ENCODE measurements around the gene MAP4K2.

MAP4K2 gene

DNA sequence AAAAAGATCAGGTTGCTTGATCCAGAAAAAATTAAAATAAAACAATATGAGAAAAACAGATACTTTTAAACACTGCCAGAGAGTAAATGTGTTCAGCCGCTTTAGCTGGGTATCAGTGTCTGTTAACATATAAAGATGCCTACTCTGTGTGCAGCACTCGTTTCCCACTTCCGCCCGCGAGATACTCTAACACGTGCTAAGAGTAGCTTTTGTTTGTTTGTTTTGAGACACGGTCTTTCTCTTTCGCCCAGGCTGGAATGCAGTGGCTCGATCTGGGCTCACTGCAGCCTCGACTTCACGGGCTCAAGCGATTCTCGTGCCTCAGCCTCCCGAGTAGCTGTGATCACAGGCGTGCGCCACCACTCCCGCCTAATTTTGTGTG lies 7.9 kb upstream of the MAP4K2 start:
- FAIRE-seq: no peak

DNA sequence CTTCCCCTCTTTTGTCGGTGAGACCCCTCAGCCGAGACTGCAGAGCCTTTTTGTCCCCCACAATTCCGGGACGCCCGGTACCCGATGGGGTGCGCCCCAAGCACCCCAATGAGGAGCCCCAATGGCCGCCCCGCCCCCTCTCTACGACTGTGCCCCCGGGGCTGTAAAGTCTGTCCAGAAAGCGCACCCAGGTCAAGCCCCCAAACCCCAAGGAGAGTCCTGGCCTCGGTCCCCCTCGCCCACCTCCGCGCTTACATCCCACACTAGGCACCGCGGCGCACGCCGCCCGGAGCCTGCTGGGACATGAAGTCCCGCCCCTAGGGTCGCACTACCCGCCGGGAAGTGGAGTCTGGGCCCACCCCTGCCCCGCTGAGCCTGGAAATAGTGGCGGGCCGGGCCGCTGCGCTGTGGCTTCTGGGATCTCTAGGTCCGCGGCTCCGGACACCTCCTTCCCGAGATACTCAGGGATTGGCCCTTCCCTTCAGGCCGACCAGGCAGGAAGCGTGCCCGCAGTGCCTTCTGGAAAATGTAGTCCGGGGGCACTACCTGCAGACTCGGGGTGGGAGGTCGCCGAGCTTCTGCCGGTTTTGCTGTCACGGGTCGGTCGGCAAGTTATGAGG lies 7.4 kb upstream of the MAP4K2 start, which contains the start of gene MEN1:
Gene MEN1, minus strand, starts transcription at position 281 of the 620 bp plus-strand sequence. CDS start 442 bp downstream, outside the sequence.
- FAIRE-seq: no peak

GRCh38 chr11:64809781-64810241 lies 6.8 kb upstream of the MAP4K2 start:
- FAIRE-seq: no peak

- no peak for FAIRE-seq
Observed at GRCh38 chr11:64805481-64805880, 2.5 kb upstream of the MAP4K2 start.

DNA sequence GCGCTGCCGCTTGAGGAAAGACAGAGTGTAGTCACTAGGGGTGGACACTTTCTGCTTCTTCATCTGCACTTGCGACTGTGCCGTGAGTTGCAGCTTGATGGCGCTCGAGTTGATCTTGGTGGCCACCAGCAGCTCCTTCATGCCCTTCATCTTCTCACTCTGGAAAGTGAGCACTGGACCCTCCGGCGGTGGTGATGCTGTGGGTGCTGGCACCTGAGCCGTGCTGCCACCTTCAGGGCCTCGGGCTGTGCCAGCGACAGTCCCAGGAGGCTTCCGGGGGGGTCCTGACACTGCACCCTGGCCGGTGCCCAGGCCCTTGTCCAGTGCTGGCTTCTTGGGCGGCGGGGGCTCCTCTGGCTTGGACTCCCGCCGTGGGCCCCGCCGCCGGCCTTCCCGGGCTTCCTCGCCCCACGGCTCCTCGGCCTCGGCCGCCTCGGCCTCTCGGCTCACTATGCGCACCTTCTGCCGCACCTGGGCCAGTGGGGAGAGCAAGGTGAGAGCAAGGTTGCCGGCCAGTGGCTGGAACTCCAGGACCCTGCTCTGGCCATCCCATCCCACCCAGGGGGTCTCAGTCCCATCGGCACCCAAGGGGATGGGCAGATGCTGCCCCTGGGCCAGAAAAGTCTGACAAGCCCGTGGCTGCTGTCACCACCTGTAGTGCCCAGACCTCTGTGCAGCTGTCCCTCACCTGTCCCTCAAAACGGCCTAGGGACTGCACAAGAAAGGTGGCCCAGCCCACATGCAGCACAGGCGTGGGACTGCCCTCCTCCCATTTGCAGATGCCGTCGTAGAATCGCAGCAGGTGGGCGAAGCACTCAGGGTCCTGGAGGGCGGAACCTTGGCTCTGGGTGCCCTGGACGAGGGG lies 1.6 kb upstream of the MAP4K2 start:
- no peak for FAIRE-seq

DNA sequence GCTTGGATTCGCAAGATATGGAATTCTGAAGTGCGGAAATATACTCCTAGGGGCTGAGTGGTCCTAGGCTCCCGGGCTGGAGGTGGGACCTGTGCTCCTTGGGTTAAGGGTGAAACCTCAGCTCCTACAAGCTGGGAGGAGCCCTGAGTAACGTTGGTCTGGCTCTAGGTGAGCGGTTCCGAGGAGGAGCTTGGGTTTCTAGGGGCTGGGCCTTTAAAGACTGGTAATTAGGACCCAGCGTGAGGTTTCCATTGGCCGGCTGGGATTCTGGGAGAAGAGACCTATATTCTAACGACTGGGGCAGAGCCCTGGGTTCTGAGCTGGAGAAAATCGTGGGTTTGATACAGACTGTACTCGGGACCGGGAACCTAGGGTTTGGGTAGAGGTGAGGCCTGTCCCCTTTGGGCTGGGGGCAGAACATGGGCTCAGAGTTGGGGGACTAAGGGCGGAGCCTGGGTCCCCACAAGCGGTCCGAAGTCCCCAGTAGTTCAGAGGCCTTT lies 882 bp upstream of the MAP4K2 start:
- FAIRE-seq: no peak

GRCh38 chr11:64802370-64803157 lies 450 bp downstream of the MAP4K2 start:
- no peak for FAIRE-seq

- FAIRE-seq: no peak
Observed at GRCh38 chr11:64801561-64802369, 1.2 kb downstream of the MAP4K2 start.

DNA sequence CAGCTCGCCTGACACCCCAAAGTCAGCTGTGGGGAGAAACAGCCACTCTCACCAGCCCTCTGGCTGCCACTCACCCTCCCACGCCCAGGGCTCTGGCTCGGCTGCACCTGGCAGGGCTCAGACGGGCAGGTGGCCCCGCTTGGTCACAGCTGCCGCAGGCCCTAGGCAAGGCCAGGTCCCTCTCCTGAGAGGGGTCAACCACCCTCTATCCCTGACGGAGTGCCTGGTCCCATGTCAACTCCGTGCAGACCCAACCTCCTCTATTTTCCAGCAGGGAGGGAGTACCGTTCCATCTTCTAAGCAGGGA lies 1.9 kb downstream of the MAP4K2 start:
- FAIRE-seq: no peak

DNA sequence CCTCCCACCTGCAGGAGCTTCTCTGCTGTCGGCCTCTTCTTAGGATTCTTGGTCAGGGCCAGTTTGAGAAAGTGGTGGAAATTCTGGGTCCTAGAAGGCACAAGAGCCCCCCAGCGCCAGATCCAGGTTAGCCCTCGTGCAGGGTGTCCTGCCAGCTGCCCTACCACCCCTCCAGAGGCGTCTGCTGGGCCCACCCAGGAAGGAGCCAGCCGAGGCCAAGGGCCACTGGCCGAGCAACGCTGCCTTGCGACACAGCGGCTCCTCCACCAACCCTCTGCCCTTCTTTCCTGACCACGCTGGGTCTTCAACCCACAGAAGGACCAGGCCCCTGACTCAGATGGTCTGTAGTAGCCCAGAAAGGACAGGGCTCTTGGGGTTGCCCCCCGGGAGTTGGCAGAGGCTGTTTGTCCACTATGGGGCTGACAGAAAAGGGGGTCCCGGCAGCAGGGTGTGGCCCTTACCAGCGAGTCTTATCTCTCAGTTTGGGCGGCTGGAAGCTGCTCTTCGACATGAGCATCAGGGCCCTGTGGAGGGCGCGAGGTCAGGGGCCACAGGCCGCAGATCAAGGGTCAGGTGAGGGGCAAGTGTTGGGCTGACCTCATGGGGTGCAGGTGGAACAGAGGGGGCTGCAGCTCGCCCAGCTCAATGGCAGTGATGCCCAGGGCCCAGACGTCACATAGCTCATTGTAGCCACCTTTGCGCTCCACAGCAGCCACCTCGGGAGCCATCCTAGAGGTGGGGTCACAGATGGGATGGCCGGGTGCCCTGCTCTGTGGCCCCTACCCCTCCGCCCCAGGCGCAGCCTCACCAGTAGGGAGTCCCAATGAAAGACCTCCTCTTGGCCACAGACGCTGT lies 2.5 kb downstream of the MAP4K2 start:
- FAIRE-seq: no peak

- no peak for FAIRE-seq
Observed at GRCh38 chr11:64799623-64800302, 3.3 kb downstream of the MAP4K2 start.

GRCh38 chr11:64799256-64799622 lies 3.8 kb downstream of the MAP4K2 start:
- no peak for FAIRE-seq

DNA sequence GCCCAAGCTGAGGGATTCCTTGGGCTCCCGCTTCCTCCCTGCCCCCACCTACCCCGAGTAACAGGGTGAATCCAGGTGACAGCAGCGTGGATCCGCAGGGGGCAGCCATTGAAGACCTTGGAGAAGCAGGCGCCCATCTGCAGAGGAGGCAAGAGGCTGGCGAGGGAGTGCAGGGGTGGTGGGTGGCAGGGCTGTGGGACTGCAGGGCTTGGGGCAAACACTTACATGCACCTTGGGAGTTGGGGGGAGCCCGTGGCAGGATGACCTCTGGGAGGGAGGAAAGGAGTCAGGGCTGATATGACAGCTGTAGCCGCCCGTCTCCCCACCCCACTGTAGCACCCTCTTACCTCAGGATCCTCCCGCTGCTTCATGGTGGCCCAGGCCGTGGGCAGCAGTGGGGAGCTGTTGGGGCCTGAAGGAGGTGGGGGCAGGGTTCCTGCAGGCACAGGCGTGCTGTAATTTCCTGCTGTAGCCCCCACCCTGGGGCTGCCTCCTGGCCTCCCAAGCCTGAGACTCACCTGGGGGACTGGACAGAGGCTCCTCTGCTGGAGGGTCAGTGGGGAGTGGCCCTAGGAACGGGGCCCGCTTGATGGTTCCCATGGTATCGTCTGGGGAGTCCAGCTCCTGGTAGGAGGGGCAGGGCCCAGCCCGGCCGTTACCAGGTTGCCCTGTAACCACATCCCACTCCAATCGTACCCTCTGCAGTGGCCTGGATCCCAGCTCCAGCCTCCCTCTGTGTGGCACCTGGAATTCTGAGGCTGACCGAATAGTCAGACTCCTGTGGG lies 6.1 kb downstream of the MAP4K2 start:
- FAIRE-seq: no peak

DNA sequence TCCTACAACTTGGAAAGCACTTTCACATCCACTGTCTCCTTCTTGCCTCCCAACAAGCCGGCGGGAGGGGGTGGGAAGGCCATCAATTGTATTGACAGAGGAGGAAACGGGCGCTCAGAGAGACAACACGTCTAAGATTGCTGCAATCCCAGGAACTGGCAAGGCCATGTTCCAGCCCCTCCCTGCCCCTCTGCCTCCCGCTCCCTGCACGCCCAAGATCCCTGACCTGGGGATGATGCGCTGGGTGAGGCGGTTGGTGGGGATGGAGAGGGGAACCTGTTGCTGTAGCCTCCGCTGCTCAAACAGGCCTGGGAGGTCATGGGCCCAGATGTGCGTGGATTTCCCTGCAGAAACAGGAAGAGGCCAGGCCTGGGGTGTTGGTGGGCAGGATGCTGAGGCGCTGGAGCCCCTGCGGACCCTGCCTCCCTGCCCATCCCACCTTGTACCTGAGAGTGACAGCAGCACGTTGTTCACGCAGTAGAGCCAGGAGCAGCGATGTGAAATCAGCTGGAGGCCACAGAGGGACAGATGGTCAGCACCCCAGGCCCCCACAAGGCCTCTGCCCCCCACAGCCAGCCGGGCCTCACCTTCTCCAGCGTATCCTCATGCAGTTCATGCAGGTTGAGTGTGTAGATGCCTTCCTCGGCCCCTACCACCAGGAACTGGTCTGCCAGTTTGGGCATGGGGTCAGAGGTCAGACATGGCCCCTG lies 6.8 kb downstream of the MAP4K2 start:
- FAIRE-seq: no peak

DNA sequence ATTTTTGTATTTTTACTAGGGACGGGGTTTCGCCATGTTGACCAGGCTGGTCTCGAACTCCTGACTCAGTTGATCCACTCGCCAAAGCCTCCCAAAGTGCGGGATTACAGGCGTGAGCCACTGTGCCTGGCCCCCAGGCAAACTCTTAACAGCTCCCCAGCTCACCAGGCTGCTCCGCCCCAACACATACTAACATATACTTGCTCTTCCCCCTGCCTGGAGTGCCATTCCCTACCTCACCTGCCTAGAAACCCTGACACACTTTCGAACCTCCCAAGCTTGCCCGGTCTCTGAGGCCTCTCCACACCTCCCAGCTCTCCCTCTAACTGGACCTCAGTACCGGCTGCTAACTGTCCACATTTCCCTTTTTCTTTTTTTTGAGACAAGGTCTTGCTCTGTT lies 8.5 kb downstream of the MAP4K2 start:
- FAIRE-seq: no peak

DNA sequence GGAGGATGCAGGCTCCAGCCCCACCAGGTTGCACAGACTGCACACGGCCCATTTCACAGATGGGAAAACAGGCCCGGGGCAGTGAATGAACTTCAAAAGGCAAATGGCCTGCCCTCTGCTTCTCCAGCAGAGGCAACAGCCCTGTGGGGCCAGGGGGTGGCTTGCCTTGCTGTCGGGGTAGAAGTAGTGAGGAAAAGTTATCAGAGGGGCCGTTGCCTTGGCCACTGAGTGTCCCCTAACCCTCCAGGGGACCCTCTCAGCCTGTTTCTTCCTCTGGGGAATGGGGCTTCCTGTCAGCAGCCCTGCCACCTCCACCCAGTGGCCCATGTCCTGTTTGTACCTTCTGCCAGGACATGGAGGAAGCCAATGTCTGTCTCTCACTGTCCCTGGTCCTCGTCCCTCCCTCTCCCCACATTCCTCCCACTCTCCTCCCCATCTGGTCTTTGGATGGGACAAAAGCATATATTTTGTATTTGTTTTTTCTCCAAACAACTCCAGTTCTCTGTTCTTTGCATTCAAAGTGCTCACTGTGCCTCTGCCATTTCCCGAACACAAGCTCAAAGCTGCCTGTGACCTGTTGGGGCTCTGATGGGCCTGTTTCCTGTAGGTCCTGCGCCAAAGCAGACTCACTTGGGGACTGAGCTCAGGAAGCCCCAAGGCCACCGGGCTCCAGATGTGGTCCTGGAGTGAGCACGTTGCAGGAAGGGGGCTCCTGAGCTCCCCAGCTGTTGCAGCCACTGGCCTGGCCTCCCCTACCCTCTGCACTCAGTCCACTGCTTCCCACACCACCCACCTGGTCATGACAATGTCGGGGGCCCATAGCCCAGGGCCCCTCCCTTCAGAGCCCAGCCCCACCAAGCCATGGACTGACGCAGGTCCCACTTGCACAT lies 9.5 kb downstream of the MAP4K2 start:
- FAIRE-seq: no peak

DNA sequence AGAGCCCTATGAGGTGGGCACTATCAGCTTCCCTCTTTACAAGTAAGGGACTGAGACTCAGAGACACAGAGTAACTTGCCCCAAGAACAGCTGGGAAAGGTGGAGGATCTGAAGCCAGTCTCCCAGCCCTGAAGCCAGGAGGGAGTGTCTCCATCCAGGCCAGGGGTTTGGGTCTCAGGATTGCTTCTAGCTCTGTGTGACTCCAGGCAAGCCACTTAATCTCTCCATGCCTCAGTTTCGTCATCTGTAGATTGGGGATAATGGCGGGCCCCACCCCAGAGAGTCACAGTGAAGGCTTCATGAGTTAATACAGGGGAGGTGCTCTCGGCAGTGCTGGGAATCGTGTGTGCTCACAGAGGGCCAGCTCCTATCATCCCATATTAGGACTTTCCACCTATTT lies 10.5 kb downstream of the MAP4K2 start:
- FAIRE-seq: no peak

DNA sequence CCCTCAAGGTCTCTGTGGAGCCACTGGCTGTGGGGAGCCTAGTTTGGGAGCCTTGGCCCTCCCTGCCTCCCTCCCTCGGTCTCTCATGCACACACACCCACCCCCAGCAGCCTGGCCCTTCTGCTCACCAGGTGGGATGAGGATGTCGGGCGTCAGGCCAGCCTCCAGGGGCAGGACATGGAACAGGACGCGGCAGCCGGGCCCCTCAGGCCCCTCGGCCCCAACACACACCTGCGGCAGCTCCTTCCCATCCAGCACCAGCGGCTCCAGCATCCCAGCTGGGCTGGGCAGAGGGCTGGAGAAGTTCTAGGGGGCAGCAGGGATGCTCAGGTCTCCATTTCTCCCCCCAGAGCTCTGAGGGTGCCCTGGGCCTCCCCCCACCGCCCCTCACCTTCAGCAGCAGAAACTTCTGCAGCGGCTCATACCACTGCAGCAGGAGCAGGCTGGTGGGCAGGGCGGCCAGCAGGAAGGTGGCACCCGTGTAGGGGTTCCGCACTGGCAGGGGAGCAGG lies 11.2 kb downstream of the MAP4K2 start:
- FAIRE-seq: no peak
